ENCODE data around the gene OR13J1. TPM values are rescaled to one million over a fixed set of nuclear protein-coding genes. Genes with fewer than 3 reads are reported as not detected.

Gene OR13J1
- total and polyA plus RNA-seq, 2 experiments from 2014 or later = 0.15 TPM; not detected in 1

- Mint-ChIP-seq H3K4me3 (no peak overlapping the region), H3K4me1 (peaks cover 4% of the 10 kb centered on the region; the same call in 2 of the 3 replicates), H3K36me3 (ENCODE audit: low read depth) (no peaks in the 10 kb centered on the region), H3K27ac (no peak overlapping the region), H3K27me3 (ENCODE audit: insufficient read depth, low read depth, poor library complexity) (peaks cover 11% of the 10 kb centered on the region), H3K9me3 (no peaks in the 10 kb centered on the region)
- ATAC-seq (no peak), DNase-seq (ENCODE audit: low spot score) (no peak)
- Histone ChIP-seq H3K27me3 (ENCODE audit: insufficient read depth) (no peaks in the 10 kb centered on the region), H3K36me3 (ENCODE audit: insufficient read depth) (no peaks in the 10 kb centered on the region), H3K79me2 (replicated peaks; ENCODE audit: insufficient read depth) (no peaks in the 10 kb centered on the region), H4K20me1 (replicated peaks; ENCODE audit: insufficient read depth) (no peaks in the 10 kb centered on the region), H3K27ac (ENCODE audit: low read depth) (no peak overlapping the region), H3F3A (replicated peaks; ENCODE audit: low read depth) (no peaks in the 10 kb centered on the region), H2AFZ (no peak overlapping the region), H3K4me1 (ENCODE audit: insufficient read depth) (no peaks in the 10 kb centered on the region), H3K4me2 (no peak overlapping the region), H3K4me3 (no peak overlapping the region), H3K9me2 (ENCODE audit: insufficient read depth) (no peaks in the 10 kb centered on the region)
- TF ChIP-seq ZNF462 (CRISPR knock-in tag; IDR thresholded peaks at IDR 0.05) (no peak), NANOG (IDR thresholded peaks at IDR 0.05; ENCODE audit: borderline replicate concordance) (no peak), REST (IDR thresholded peaks at IDR 0.05; ENCODE audit: unreplicated experiment) (no peak), POLR2AphosphoS5 (IDR thresholded peaks at IDR 0.05; ENCODE audit: low read depth) (no peak), EZH2phosphoT487 (IDR thresholded peaks at IDR 0.05; ENCODE audit: unreplicated experiment) (no peak), STAT1 (IDR thresholded peaks at IDR 0.05; ENCODE audit: unreplicated experiment) (no peak), EZH2 (IDR thresholded peaks at IDR 0.05; ENCODE audit: low read depth, unreplicated experiment) (no peak), CREB1 (CRISPR knock-in tag; IDR thresholded peaks at IDR 0.05; ENCODE audit: low read depth) (no peak), ZNF331 (CRISPR knock-in tag; IDR thresholded peaks at IDR 0.05; ENCODE audit: low read depth) (no peak), ZNF114 (CRISPR knock-in tag; IDR thresholded peaks at IDR 0.05) (no peak), ETS1 (IDR thresholded peaks at IDR 0.05) (no peak), JUNB (IDR thresholded peaks at IDR 0.05; ENCODE audit: unreplicated experiment) (no peak), CTCF (conservative IDR thresholded peaks at IDR 0.05; ENCODE audit: low read depth in 2 of 2) (no peak)
Observed at GRCh38 chr9:35856206-35856605, 14.0 kb downstream of the OR13J1 start.

Data from GM23338 (cell line).